GM19324 (cell line): ENCODE measurements around the gene OGG1.

ENCODE experiments used
- ATAC-seq: cut with Tn5 transposase; IDR thresholded peaks from one replicate; pipeline ENCODE4 v1.9.1; 2021; ENCODE audit warnings: mild to moderate bottlenecking, moderate library complexity; ENCODE audit not compliant: unreplicated experiment, low FRiP score

OGG1 gene

DNA sequence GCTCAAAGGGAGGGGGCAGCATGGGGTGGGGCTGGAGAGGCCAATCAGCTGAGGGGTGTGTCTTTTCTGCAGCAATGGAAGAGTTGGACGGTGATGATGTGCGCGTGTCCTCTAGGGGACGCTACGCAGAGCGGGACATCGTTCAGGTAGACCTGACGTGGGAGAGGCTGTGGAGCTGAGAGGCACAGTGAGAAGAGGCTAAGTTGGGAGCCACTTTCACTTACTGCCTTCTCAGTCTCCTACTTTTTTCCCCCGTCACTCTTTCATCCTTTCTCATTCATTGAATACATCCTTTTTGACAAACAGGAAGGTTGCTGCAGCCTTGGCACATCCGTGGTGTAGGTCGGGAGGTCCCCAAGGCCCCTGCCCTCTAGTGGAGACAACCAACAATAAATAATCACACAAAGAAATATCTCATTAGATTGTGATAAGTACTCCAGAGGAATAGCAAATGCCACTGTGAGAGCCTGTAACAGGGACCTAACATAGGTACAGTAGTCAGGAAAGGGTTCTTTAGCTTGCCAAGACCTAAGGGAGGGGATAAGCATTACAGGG is 22.6 kb upstream of the OGG1 start:
- no peak for ATAC-seq

DNA sequence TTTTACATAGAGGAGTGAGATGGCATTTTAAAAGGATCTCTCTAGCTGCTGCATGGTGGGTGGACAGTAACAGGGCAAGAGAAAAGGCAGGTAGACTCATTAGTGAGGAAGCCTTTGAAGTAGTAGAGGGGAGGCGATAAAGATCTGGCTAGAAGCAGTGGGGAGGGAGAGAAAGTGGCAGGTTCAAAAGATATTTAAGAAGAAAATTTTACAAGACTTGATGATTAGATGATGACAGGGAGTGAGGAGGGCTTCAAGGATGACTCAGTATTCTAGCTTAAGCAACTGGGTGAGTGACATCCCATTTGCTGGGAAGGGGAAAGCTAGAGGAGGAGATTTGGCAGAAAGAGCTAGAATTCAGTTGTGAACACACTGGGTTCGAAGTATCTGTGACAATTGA is 22.0 kb upstream of the OGG1 start:
- ATAC-seq = no peak

DNA sequence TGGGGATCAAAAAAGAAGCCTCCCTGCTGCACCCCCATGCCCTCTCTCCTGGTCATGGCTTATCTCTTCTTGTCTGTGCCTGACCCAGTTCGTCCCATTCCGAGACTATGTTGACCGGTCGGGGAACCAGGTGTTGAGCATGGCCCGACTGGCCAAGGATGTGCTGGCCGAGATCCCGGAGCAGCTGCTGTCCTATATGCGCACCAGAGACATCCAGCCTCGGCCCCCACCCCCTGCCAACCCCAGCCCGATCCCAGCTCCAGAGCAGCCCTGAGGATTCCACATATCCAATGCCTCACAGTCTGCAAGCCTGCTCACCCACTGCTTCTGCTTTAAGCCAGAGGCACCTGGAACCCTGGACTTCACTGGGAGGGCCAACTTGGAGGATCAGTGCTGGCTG is 20.3 kb upstream of the OGG1 start:
- no peak for ATAC-seq

DNA sequence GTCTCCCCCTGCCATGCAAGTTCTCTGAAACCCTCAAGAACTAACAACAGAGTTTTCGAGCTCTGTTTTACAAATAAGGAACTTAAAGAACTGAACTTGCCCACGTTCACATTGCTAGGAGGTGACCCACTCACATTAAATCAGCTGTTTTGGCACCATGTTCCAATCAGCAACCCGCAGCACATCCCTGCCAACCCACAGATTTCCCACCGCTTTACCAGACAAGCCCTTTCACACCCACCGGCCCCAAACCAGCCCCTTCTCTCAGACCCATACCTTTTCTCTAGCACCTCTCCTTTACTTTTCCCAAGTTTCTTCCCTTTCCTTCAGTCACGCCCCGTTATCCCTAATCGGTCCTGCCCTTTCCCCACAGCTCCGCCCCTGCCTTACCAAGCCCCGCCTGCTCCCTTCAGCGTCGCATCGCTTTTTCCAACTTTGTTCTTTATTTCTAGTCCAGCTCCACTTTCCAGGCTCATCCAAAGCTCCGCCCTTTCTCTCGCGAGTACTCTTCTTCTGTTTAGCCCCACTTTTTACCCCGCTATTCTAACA is 19.0 kb upstream of the OGG1 start:
- peak; percentile 45 for ATAC-seq

DNA sequence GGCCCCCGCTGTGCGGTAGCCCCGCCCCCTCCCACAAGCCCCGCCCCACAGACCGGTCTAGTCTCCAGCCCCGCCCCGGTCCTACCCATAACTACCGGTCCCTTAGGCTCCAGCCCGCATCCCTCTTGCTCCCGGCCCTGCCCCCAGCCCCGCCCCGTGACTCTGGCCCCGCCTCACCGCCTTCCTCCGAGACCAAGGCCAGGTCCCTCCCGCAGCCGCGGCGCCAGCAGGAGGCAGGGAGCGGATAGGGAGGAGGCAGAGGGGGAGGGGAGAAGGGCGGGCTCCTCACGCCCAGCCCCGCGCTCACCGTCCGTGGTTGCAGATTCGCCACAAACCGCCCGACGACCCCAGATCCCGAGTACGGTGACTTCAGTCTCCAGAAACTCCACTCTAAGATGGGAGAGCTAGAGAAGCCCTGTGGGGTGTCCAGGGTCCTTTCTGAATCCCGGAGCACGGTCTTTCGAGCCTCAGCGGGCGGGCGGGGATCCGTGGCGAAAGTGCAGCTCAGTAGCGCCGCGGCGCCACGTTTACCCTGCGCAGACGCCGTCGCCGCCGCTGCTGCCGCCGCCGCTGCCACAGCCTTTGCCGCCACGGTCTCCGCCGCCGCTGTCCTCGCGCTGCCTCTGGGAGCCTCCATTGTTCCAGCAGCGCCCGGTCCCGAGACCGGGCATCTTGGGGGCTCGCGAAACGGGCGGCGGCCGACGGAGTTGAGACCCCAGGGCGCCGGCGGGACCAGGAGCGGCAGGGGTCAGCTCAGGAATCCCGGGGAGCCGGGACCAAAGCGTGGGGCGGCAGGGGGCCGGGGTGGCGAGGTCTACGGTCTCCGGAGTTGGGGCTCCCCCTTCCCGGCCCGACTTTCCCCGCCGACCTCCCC is 18.3 kb upstream of the OGG1 start, which contains the start of gene BRPF1:
Gene BRPF1 (plus strand): TSS at position 530 of the 874 bp plus-strand sequence. CDS start 2,406 bp downstream, outside the sequence.
- ATAC-seq = peak; percentile 89

DNA sequence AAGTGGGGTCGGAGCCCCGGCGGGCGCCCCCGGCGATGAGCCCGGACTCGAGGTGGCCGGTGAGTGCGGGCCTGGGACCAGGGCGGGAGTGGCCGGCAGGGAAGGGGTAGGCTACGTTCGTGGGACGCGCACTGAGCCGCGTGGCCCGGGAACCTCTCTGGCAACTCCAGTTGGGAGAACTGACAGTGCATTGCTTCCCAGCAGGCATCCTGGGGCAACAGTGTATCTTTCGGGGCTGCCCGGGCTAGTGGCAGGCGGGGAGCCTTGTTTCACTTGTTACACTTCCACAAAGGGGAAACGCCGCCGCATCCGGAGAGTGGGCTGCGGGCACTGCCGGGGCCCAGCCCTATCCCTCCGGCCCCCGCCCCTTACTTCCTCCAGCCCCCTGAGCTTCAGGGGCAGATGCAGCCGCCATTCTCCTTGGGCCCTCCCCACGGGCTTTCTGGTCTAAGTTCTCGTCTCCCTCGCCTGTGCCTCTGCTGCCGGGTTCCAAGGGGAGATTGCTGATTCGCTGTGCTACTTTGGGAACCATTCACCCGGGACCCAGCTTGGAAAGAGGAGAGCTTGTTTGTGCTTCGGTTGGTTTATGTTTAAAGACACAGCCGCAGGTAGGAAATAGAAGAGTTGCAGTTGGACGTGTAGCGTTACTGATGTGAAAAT is 17.5 kb upstream of the OGG1 start:
- peak; percentile 15 for ATAC-seq

DNA sequence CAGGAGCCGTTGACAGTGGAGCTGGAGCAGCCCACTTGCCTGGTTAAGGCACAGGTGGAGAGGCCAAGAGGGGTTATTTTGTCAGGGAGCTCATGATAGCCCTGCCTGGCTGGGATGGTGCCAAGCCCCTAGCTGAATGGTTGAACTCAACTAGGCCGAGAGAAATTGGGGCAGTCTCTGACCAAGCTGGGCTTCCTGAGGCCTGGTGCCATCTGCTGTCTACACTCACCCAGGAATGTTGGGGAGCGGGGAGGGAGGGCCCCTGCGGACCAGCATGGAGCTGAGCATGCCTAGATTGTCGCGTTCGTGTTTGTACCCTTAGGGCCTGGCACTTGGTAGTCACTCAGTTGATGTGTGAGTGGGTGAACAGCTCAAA is 17.0 kb upstream of the OGG1 start:
- no peak for ATAC-seq

DNA sequence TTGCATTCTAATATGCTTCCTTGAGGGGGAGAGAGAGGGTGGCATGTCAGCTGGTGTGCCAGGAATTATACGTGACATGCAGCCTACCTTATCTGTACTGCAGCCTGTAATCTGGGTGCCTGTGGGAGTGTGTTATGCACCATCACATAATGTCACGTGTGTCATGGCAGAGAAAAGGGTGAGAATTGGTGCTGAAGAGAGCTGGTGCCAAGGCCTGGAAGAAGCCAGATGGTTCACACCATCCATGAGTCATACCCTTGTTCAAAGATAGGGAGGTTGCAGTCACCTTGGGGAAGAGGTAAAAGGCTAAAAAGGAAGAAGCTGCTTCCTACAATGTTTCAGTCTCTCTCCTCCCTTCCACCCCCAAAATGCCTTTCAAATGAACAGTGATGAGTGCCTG is 12.9 kb upstream of the OGG1 start:
- no peak for ATAC-seq

DNA sequence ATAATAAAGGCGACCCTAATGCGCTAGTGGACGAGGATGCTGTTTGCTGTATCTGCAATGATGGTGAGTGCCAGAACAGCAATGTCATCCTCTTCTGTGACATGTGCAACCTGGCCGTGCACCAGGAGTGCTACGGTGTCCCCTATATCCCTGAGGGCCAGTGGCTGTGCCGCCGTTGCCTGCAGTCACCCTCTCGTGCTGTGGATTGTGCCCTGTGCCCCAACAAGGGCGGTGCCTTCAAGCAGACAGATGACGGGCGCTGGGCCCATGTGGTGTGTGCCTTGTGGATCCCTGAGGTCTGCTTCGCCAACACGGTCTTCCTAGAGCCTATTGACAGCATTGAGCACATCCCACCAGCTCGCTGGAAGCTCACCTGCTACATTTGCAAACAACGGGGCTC is 10.6 kb upstream of the OGG1 start:
- no peak for ATAC-seq

DNA sequence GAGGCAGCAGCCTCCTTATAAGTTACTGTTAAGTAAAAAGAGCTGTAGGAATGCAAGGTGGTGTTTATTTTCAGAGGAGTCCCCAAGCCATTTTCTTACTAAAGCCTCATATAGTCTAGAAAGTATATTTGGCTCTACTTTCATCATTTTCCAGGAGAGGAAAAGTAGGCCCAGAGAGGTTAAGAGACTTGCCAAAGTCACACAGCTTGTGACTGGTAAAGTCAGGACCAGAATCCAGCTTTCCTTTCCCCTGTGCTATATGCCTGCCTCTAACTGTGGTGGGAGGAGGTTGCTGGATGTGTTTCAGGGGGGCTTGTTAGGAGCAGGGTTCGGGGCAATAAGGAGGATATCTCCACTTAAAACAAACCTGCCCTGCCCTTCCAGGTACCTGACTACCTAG is 7.2 kb upstream of the OGG1 start:
- no peak for ATAC-seq

DNA sequence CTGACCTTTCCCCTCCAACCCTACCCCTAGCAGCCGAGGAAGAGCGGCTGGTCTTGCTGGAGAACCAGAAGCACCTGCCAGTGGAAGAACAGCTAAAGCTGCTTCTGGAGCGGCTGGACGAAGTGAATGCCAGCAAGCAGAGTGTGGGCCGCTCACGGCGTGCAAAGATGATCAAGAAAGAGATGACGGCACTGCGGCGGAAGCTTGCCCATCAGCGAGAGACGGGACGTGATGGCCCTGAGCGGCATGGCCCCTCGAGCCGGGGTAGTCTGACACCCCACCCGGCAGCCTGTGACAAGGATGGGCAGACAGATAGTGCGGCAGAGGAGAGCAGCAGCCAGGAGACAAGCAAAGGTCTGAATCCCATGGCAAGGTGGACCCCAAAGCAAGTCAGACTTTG is 6.2 kb upstream of the OGG1 start:
- ATAC-seq = no peak

DNA sequence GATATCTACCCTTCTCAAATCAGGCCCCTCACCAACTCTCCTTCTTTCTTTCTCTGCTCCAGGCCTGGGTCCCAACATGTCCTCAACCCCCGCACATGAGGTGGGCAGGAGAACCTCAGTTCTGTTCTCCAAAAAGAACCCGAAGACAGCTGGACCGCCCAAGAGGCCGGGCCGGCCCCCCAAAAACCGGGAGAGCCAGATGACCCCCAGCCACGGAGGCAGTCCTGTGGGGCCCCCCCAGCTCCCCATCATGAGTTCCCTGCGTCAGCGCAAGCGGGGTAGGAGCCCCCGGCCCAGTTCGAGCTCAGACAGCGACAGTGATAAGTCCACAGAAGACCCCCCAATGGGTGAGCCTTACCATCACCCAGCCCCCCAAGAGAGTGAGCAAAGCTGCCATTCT is 5.6 kb upstream of the OGG1 start:
- ATAC-seq = no peak

DNA sequence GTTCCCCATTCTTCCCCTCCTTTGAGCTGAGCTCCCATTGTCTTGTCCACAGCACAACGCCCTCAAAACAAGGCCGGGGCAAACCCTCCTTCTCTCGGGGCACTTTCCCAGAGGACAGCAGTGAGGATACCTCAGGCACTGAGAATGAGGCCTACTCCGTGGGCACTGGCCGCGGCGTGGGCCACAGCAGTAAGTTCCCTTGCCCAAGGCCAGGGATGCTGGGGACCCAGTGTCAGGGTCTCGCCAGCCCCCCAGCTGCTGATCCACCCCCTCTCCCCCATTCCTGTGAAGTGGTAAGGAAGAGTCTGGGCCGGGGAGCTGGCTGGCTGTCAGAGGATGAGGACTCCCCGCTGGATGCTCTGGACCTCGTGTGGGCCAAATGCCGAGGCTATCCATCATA is 4.2 kb upstream of the OGG1 start:
- ATAC-seq = no peak

DNA sequence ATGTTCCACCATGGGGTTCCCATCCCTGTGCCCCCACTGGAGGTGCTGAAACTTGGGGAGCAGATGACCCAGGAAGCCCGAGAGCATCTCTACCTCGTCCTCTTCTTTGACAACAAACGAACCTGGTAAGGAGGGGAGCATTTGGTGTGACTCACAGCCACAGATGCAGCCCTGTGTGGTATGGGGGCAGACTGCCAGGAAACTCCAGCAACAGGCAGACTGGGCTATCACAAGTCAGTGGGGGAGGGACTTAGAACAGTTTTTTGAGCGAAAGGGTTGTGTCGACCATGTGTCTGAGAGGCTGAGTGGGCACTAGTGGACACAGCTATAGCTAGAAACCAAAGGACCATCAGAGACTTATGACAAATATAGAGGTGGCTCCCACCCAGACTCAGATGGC is 3.4 kb upstream of the OGG1 start:
- ATAC-seq = no peak

DNA sequence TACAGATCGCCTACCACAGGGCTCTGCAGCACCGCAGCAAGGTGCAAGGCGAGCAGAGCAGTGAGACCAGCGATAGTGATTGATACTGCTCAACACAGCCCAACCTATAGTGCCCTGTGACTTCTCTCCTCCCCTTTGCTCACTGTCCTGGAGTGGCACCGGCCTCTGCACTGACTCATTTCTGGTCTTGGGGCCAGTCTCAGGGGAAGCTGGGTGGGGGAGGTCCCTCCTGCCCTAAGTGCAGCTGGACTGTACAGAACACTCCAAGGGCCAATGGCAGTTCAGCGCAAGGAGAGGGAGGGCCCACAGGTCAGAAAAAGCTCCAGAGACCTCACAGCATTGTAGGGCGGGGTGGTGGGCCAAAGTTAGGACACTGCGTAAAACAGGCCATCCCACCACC is 2.5 kb upstream of the OGG1 start:
- no peak for ATAC-seq

DNA sequence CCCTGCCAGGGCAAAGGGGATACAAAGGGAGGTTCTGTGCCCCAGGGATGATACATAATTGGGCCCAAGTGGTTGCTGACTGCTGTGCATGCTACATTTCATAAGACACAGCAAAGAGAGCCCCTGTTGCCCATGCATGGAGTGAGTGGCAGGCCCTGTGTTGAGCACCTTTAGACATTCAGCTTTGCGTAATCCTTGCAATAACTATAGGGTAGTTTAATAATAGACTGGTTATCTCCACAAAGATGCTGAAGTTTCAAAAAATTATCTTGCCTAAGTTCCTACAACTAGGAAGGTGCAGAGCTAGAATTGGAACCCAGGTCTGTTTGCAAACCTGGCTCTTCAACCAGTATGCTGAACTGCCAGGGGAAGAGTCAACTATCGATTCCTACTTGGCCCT is 1.7 kb upstream of the OGG1 start:
- no peak for ATAC-seq

DNA sequence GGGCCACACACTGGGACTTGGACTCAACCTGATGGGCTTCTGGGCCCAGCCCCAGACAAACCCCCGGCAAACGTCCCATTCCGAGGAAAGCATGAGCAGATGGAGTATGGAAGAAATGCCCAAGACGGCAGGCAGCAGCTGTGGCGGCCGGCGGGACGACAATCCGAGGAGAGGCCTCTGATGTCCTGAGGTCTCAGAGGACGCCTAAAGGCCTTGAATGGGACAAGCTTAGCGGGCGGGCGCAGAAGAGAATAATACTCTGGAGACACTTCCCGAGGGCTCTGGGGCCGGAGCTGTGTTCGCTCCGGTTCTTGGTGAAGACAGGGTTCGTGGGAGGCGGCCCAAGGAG is 482 bp upstream of the OGG1 start:
- ATAC-seq = no peak

DNA sequence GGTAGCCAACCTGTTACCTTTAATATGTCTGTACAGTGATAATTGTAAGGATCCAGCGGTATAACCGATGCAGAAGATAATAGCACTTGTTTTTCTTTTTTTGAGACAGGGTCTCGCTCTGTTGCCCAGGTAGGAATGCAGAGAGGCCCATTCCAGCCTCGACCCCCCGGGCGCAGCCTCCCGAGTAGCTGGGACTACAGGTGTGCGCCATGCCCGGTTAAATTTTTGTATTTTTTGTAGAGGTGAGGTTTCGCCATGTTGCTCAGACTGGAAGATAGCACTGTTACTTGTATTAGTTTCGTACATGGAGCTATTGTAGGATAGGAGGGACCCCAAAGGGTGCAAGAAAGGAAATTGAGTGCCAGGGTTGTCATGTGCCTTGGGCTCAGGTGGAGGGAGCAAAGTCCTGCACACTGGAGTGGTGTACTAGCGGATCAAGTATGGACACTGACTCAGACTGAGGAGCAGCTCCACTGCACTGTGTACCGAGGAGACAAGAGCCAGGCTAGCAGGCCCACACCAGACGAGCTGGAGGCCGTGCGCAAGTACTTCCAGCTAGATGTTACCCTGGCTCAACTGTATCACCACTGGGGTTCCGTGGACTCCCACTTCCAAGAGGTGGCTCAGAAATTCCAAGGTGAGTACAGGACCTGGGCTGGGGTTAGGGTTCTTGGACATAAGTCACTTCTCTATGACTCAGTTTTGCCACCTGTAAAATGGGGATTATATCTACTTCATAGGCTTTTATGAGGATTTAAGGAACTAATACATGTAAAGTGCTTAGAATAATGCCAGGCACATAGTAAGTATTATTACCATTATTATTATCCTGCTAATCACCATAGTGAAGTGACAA is 1.0 kb downstream of the OGG1 start:
- ATAC-seq = no peak

DNA sequence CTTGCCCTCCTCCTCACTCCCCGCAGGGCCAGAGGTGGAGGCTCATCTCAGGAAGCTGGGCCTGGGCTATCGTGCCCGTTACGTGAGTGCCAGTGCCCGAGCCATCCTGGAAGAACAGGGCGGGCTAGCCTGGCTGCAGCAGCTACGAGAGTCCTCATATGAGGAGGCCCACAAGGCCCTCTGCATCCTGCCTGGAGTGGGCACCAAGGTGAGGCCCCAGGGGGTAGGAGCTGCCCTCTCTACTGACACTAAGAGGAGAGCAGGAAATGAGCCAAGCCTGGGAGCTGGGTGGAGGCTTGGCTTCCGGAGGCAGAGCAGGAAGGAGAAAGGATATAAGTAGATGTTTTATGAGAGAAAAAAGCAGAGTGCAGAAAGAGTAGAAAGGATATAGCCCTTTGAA is 4.9 kb downstream of the OGG1 start:
- no peak for ATAC-seq

DNA sequence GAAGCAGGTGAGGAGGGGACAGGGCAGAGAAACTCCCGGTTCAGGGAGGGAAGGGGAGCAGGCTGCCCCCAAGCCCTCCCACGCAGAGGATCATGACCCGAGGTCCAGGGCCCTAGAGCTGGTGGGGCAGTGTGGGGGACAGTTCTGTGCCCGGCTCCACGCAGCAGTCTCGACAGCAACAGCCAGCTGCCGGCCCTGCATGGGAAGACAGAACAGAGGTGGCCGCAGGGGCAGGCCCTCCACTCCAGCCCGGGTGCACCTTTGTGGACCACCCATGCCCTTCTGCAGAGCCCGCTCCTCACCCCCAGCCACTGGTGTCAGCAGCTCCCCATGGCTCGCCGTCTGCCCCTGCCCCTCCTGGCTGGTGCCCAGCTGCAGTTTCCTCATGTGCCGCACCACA is 7.7 kb downstream of the OGG1 start:
- no peak for ATAC-seq
